Hepatocyte (in vitro differentiated cells): Measurements from ENCODE around the gene FBXO33.

Experiments used
- EZH2 ChIP-seq: fragments of 200-600 bp; sonication (generic); IDR thresholded peaks from 2 replicates; pipeline ENCODE4 v1.6.1; 2016; ENCODE audit warnings: antibody characterized with exemption, mild to moderate bottlenecking, borderline replicate concordance
- TF ChIP-seq, protein P1 (sequence below): fragments of 200-600 bp; sonication (generic); IDR thresholded peaks from 2 replicates; pipeline ENCODE4 v1.5.1; 2016; ENCODE audit warnings: antibody characterized with exemption, mild to moderate bottlenecking; ENCODE audit not compliant: poor library complexity

DNA sequence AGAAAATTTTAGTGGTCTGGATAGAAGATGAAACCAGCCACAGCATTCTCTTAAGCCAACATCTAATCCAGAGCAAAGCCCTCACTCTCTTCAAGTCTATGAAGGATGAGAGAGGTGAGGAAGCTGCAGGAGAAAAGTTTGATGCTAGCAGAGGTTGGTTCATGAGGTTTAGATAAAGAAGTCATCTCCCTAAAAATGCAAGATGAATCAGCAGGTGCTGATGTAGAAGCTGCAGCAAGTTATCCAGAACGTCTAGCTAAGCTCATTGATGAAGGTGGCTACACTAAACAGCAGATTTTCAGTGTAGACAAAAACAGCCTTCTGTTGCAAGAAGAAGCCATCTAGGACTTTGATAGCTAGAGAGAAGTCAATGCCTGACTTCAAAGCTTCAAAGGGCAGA is 48.5 kb downstream of the FBXO33 start:
- TF ChIP-seq, protein P1, sequence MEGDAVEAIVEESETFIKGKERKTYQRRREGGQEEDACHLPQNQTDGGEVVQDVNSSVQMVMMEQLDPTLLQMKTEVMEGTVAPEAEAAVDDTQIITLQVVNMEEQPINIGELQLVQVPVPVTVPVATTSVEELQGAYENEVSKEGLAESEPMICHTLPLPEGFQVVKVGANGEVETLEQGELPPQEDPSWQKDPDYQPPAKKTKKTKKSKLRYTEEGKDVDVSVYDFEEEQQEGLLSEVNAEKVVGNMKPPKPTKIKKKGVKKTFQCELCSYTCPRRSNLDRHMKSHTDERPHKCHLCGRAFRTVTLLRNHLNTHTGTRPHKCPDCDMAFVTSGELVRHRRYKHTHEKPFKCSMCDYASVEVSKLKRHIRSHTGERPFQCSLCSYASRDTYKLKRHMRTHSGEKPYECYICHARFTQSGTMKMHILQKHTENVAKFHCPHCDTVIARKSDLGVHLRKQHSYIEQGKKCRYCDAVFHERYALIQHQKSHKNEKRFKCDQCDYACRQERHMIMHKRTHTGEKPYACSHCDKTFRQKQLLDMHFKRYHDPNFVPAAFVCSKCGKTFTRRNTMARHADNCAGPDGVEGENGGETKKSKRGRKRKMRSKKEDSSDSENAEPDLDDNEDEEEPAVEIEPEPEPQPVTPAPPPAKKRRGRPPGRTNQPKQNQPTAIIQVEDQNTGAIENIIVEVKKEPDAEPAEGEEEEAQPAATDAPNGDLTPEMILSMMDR = no peak
- TF ChIP-seq EZH2 = no peak
